Mesenchymal stem cell (in vitro differentiated cells and primary cell): ENCODE measurements around the gene ATP8A1.

Source experiments
- DNase-seq: peaks from one replicate; pipeline ENCODE4 v3.0.0-alpha.2; 2013
- H2AFZ ChIP-seq: one replicate; pipeline ENCODE4 v1.6.1; 2013; ENCODE audit warnings: low read depth, mild to moderate bottlenecking, control low read depth, inconsistent platforms, low read length, moderate library complexity
- H2AK5ac ChIP-seq: 2 replicates; pipeline ENCODE4 v1.6.1; 2013; ENCODE audit warnings: low read length, moderate library complexity, mild to moderate bottlenecking, inconsistent platforms; ENCODE audit not compliant: severe bottlenecking
- H2BK120ac ChIP-seq: one replicate; pipeline ENCODE4 v1.6.1; 2013; ENCODE audit warnings: low read depth, mild to moderate bottlenecking, inconsistent platforms, low read length, moderate library complexity
- H2BK12ac ChIP-seq, 2 experiments: one replicate each; pipeline ENCODE4 v1.6.1; 2013; ENCODE audit warnings: inconsistent platforms in 2 of 2, low read length in 2 of 2, mild to moderate bottlenecking in 2 of 2, moderate library complexity in 2 of 2, control low read depth in 1 of 2
- H2BK15ac ChIP-seq: one replicate; pipeline ENCODE4 v1.6.1; 2013; ENCODE audit warnings: mild to moderate bottlenecking, low read depth, inconsistent platforms; ENCODE audit not compliant: poor library complexity, severe bottlenecking
- H2BK5ac ChIP-seq: 2 replicates; pipeline ENCODE4 v1.6.1; 2013; ENCODE audit warnings: low read depth, mild to moderate bottlenecking, low read length, control low read depth, inconsistent platforms; ENCODE audit not compliant: poor library complexity, severe bottlenecking
- H3K14ac ChIP-seq, 2 experiments: one replicate each; pipeline ENCODE4 v1.6.1; 2013; ENCODE audit warnings: inconsistent platforms in 2 of 2, low read length in 2 of 2, control low read depth in 1 of 2, mild to moderate bottlenecking in 1 of 2, moderate library complexity in 1 of 2
- H3K18ac ChIP-seq, 2 experiments: one replicate each; pipeline ENCODE4 v1.6.1; 2013; ENCODE audit warnings: inconsistent platforms in 2 of 2, low read length in 2 of 2, control low read depth in 1 of 2, low read depth in 1 of 2, mild to moderate bottlenecking in 1 of 2
- H3K23ac ChIP-seq, 2 experiments: one replicate each; pipeline ENCODE4 v1.6.1; 2013; ENCODE audit warnings: inconsistent platforms in 2 of 2, low read length in 2 of 2, mild to moderate bottlenecking in 2 of 2, moderate library complexity in 2 of 2, control low read depth in 1 of 2
- H3K27ac ChIP-seq: 2 replicates; pipeline ENCODE4 v1.5.1; 2013; ENCODE audit warnings: mild to moderate bottlenecking, moderate library complexity, low read length, control low read depth, inconsistent platforms; ENCODE audit not compliant: poor library complexity, severe bottlenecking
- H3K27me3 ChIP-seq, 2 experiments: 2 replicates each; pipeline versions ENCODE4 v1.6.1 to v1.7.0; 2013; ENCODE audit warnings: low read length in 2 of 2, mild to moderate bottlenecking in 2 of 2, moderate library complexity in 2 of 2, control low read depth in 1 of 2, inconsistent platforms in 1 of 2; ENCODE audit not compliant: control insufficient read depth in 1 of 2, insufficient read depth in 1 of 2
- H3K36me3 ChIP-seq, 2 experiments: 2 replicates each; pipeline versions ENCODE4 v1.6.1 to v1.7.0; 2013; ENCODE audit warnings: low read length in 2 of 2, control low read depth in 1 of 2, inconsistent platforms in 1 of 2, low read depth in 1 of 2, mild to moderate bottlenecking in 1 of 2; ENCODE audit not compliant: insufficient read depth in 2 of 2, control insufficient read depth in 1 of 2
- H3K4ac ChIP-seq, 2 experiments: one replicate each; pipeline ENCODE4 v1.6.1; 2013; ENCODE audit warnings: inconsistent platforms in 2 of 2, low read length in 2 of 2, mild to moderate bottlenecking in 2 of 2, moderate library complexity in 2 of 2, control low read depth in 1 of 2, low read depth in 1 of 2
- H3K4me1 ChIP-seq: 2 replicates; pipeline ENCODE4 v1.6.1; 2013; ENCODE audit warnings: low read depth, low read length, control low read depth; ENCODE audit not compliant: control insufficient read depth, insufficient read depth
- H3K4me2 ChIP-seq: 2 replicates; pipeline ENCODE4 v1.6.1; 2013; ENCODE audit warnings: low read length, mild to moderate bottlenecking, inconsistent platforms; ENCODE audit not compliant: poor library complexity, severe bottlenecking
- H3K4me3 ChIP-seq, 2 experiments: 2 replicates each; pipeline versions ENCODE4 v1.5.1 to v1.7.0; 2013; ENCODE audit warnings: low read length in 2 of 2, mild to moderate bottlenecking in 2 of 2, control low read depth in 1 of 2, low read depth in 1 of 2; ENCODE audit not compliant: insufficient read depth in 1 of 2
- H3K79me1 ChIP-seq: replicated peaks from 2 replicates; pipeline ENCODE4 v1.6.1; 2013; ENCODE audit warnings: mild to moderate bottlenecking, control low read depth, low read length, inconsistent platforms; ENCODE audit not compliant: poor library complexity, severe bottlenecking
- H3K9ac ChIP-seq: 2 replicates; pipeline ENCODE4 v1.7.0; 2013; ENCODE audit warnings: mild to moderate bottlenecking, low read length, moderate library complexity
- H3K9me3 ChIP-seq: 2 replicates; pipeline ENCODE4 v1.7.0; 2013; ENCODE audit warnings: mild to moderate bottlenecking, low read length; ENCODE audit not compliant: control insufficient read depth
- H4K8ac ChIP-seq: one replicate; pipeline ENCODE4 v1.6.1; 2013; ENCODE audit warnings: inconsistent platforms, mild to moderate bottlenecking, low read length, moderate library complexity
- H4K91ac ChIP-seq: one replicate; pipeline ENCODE4 v1.6.1; 2013; ENCODE audit warnings: mild to moderate bottlenecking, low read length, inconsistent platforms
- WGBS: methylation state at CpG from one replicate; pipeline ENCODE4 v1.1.7; 2013; ENCODE audit warnings: mixed read lengths; 5-methylcytosine and 5-hydroxymethylcytosine counted together

ATP8A1 gene

GRCh38 chr4:42547805-42548204, 109.1 kb downstream of the ATP8A1 start:
- no peaks in the 10 kb centered on the region for H3K4me1 ChIP-seq
- no peak overlapping the region for H2BK12ac ChIP-seq
- H3K4me3 ChIP-seq = no peak overlapping the region
- no peak overlapping the region for H4K8ac ChIP-seq
- no peak overlapping the region for H2BK120ac ChIP-seq
- no peaks in the 10 kb centered on the region for H3K79me1 ChIP-seq
- H2BK15ac ChIP-seq = no peak overlapping the region
- H3K14ac ChIP-seq = no peak overlapping the region
- H3K36me3 ChIP-seq = no peaks in the 10 kb centered on the region
- H2AFZ ChIP-seq = no peak overlapping the region
- no peaks in the 10 kb centered on the region for H3K27me3 ChIP-seq
- H2AK5ac ChIP-seq = no peak overlapping the region
- 72% methylated on average over 2 of the region's 3 CpGs for WGBS
- H2BK5ac ChIP-seq = no peak overlapping the region
- H3K4me2 ChIP-seq = no peak overlapping the region
- H3K9ac ChIP-seq = no peak overlapping the region
- H3K27ac ChIP-seq = no peak overlapping the region
- no peak for DNase-seq
- H4K91ac ChIP-seq = no peak overlapping the region
- H3K23ac ChIP-seq = no peak overlapping the region
- H3K4ac ChIP-seq = no peak overlapping the region
- no peak overlapping the region for H3K18ac ChIP-seq
- H3K9me3 ChIP-seq = no peaks in the 10 kb centered on the region

- DNase-seq = no peak
- H3K18ac ChIP-seq = no peak overlapping the region
- no peak overlapping the region for H2AK5ac ChIP-seq
- H3K4ac ChIP-seq = no peak overlapping the region
- H4K91ac ChIP-seq = no peak overlapping the region
- no peak overlapping the region for H2BK120ac ChIP-seq
- no peak overlapping the region for H2BK12ac ChIP-seq
- H3K4me2 ChIP-seq = no peak overlapping the region
- H2BK5ac ChIP-seq = no peak overlapping the region
- no peak overlapping the region for H3K14ac ChIP-seq
- no peak overlapping the region for H2AFZ ChIP-seq
- H3K27me3 ChIP-seq = no peaks in the 10 kb centered on the region
- H3K79me1 ChIP-seq = no peaks in the 10 kb centered on the region
- no peaks in the 10 kb centered on the region for H3K36me3 ChIP-seq
- H3K27ac ChIP-seq = no peak overlapping the region
- no peak overlapping the region for H3K9ac ChIP-seq
- H3K4me1 ChIP-seq = no peaks in the 10 kb centered on the region
- no peak overlapping the region for H3K23ac ChIP-seq
- no peak overlapping the region for H4K8ac ChIP-seq
- H3K9me3 ChIP-seq = no peaks in the 10 kb centered on the region
- H2BK15ac ChIP-seq = no peak overlapping the region
- WGBS = 100% methylated on average over 1 of the region's 2 CpGs
- no peak overlapping the region for H3K4me3 ChIP-seq
Measured at GRCh38 chr4:42543762-42544161, 113.1 kb downstream of the ATP8A1 start.

GRCh38 chr4:42543126-42543525, 113.8 kb downstream of the ATP8A1 start:
- H3K4me2 ChIP-seq = no peak overlapping the region
- no peak overlapping the region for H3K9ac ChIP-seq
- no peak overlapping the region for H2AK5ac ChIP-seq
- H2BK15ac ChIP-seq = no peak overlapping the region
- H3K36me3 ChIP-seq = no peaks in the 10 kb centered on the region
- no peak overlapping the region for H3K18ac ChIP-seq
- H3K79me1 ChIP-seq = no peaks in the 10 kb centered on the region
- DNase-seq = no peak
- H3K27me3 ChIP-seq = no peaks in the 10 kb centered on the region
- H3K4me1 ChIP-seq = no peaks in the 10 kb centered on the region
- H3K27ac ChIP-seq = no peak overlapping the region
- no peak overlapping the region for H3K4me3 ChIP-seq
- no peak overlapping the region for H2BK12ac ChIP-seq
- no peak overlapping the region for H4K8ac ChIP-seq
- no peak overlapping the region for H3K23ac ChIP-seq
- H4K91ac ChIP-seq = no peak overlapping the region
- no peak overlapping the region for H3K4ac ChIP-seq
- H2BK120ac ChIP-seq = no peak overlapping the region
- 60% methylated on average over 1 of the region's 1 CpG for WGBS
- H3K14ac ChIP-seq = no peak overlapping the region
- no peak overlapping the region for H2AFZ ChIP-seq
- H2BK5ac ChIP-seq = no peak overlapping the region
- no peaks in the 10 kb centered on the region for H3K9me3 ChIP-seq

GRCh38 chr4:42541647-42542046, 115.3 kb downstream of the ATP8A1 start:
- H3K27me3 ChIP-seq = no peaks in the 10 kb centered on the region
- H4K91ac ChIP-seq = no peak overlapping the region
- WGBS = no CpG with 5 or more reads among the region's 1 CpG
- no peak overlapping the region for H2BK12ac ChIP-seq
- DNase-seq = no peak
- no peak overlapping the region for H3K9ac ChIP-seq
- H3K18ac ChIP-seq = no peak overlapping the region
- no peaks in the 10 kb centered on the region for H3K9me3 ChIP-seq
- no peak overlapping the region for H3K4ac ChIP-seq
- no peak overlapping the region for H4K8ac ChIP-seq
- H2BK120ac ChIP-seq = no peak overlapping the region
- H2AFZ ChIP-seq = no peak overlapping the region
- H2AK5ac ChIP-seq = no peak overlapping the region
- H3K23ac ChIP-seq = no peak overlapping the region
- H3K4me3 ChIP-seq = no peak overlapping the region
- no peak overlapping the region for H3K14ac ChIP-seq
- no peaks in the 10 kb centered on the region for H3K36me3 ChIP-seq
- no peak overlapping the region for H3K4me2 ChIP-seq
- H2BK5ac ChIP-seq = no peak overlapping the region
- H2BK15ac ChIP-seq = no peak overlapping the region
- H3K4me1 ChIP-seq = no peaks in the 10 kb centered on the region
- H3K27ac ChIP-seq = no peak overlapping the region
- H3K79me1 ChIP-seq = no peaks in the 10 kb centered on the region
